Measurements from ENCODE around the gene IFT122.
"Not testable (repeated sequence)": the region's sequence is repeated elsewhere in the genome, so short reads cannot be mapped to it uniquely, and the experiment has no call there.

IFT122 gene

GRCh38 chr3:129487183-129487867, 47.3 kb downstream of the IFT122 start:
- TF ChIP-seq ELF4 (IDR thresholded peaks at IDR 0.05) (no peak), SP1 (IDR thresholded peaks at IDR 0.05) (no peak), FOXA1 (IDR thresholded peaks at IDR 0.05) (no peak), SUZ12 (IDR thresholded peaks at IDR 0.05) (no peak), CTBP1 (IDR thresholded peaks at IDR 0.05; ENCODE audit: borderline replicate concordance) (no peak), HDGF (IDR thresholded peaks at IDR 0.05; ENCODE audit: borderline replicate concordance) (no peak), PKNOX1 (IDR thresholded peaks at IDR 0.05) (no peak), FOXK2 (IDR thresholded peaks at IDR 0.05) (no peak), L3MBTL2 (conservative IDR thresholded peaks at IDR 0.05) (no peak), NFRKB (IDR thresholded peaks at IDR 0.05) (no peak)
- no peak for DNase-seq (ENCODE audit: extremely low spot score)
- ChIA-PET POLR2A (no interaction called here), CTCF (no interaction called here)

- CTCF ChIA-PET; DNase-seq (ENCODE audit: extremely low spot score); POLR2A ChIA-PET: not testable (repeated sequence)
Measured at GRCh38 chr3:129487868-129488335, 47.9 kb downstream of the IFT122 start.

GRCh38 chr3:129489258-129489657, 49.2 kb downstream of the IFT122 start:
- DNase-seq (ENCODE audit: extremely low spot score); POLR2A ChIA-PET: not testable (repeated sequence)
- CTCF ChIA-PET, result interaction anchor here (0.7 to 1.9 kb wide), 3 partner anchors 9 to 104 kb away, joined by 5 to 10 read pairs (median 5); no protein-coding TSS in a partner anchor

GRCh38 chr3:129490273-129490675, 50.2 kb downstream of the IFT122 start:
- DNase-seq (ENCODE audit: extremely low spot score), result peak; percentile 88
- CTCF ChIA-PET, result interaction anchor here (0.6 to 1.9 kb wide), 20 partner anchors 10 to 452 kb away, joined by 3 to 14 read pairs (median 4); no protein-coding TSS in a partner anchor
- no peak for TF ChIP-seq SUZ12 (IDR thresholded peaks at IDR 0.05)
- no peak for TF ChIP-seq L3MBTL2 (conservative IDR thresholded peaks at IDR 0.05)
- no peak for TF ChIP-seq TARDBP (IDR thresholded peaks at IDR 0.05)
- no peak for TF ChIP-seq BHLHE40 (IDR thresholded peaks at IDR 0.05; ENCODE audit: borderline replicate concordance)
- TF ChIP-seq FOXA1 (IDR thresholded peaks at IDR 0.05), result no peak
- POLR2A ChIA-PET, result interaction anchor here (1.0 kb wide), 1 partner anchor 136 kb away, joined by 3 read pairs; no protein-coding TSS in a partner anchor

- CTCF ChIA-PET, result interaction anchor here (0.8 to 1.9 kb wide), 6 partner anchors 11 to 340 kb away, joined by 3 to 14 read pairs (median 7); no protein-coding TSS in a partner anchor
- POLR2A ChIA-PET, result interaction anchor here (0.6 to 1.0 kb wide), 2 partner anchors 51 to 135 kb away, joined by 3 read pairs; partner anchors contain the start of genes IFT122 and MBD4
- DNase-seq (ENCODE audit: extremely low spot score), result not testable (repeated sequence)
Measured at GRCh38 chr3:129491077-129491476, 51.1 kb downstream of the IFT122 start.

- TF ChIP-seq HDGF (IDR thresholded peaks at IDR 0.05; ENCODE audit: borderline replicate concordance), result no peak
- TF ChIP-seq FOXM1 (IDR thresholded peaks at IDR 0.05; ENCODE audit: borderline replicate concordance), result no peak
- TF ChIP-seq ARNT (IDR thresholded peaks at IDR 0.05), result no peak
- TF ChIP-seq LEF1 (IDR thresholded peaks at IDR 0.05; ENCODE audit: borderline replicate concordance), result no peak
- no peak for TF ChIP-seq SUZ12 (IDR thresholded peaks at IDR 0.05)
- TF ChIP-seq ELF4 (IDR thresholded peaks at IDR 0.05), result no peak
- TF ChIP-seq FOXK2 (IDR thresholded peaks at IDR 0.05), result no peak
- no peak for TF ChIP-seq TARDBP (IDR thresholded peaks at IDR 0.05)
- POLR2A ChIA-PET, result no interaction called here
- CTCF ChIA-PET, result interaction anchor here (0.6 to 1.2 kb wide), 2 partner anchors 9 to 450 kb away, joined by 3 read pairs; no protein-coding TSS in a partner anchor
- DNase-seq (ENCODE audit: extremely low spot score), result no peak
Measured at GRCh38 chr3:129491794-129492193, 51.8 kb downstream of the IFT122 start.

- ChIA-PET CTCF (interaction anchor here (0.6 to 1.2 kb wide), 3 partner anchors 10 to 449 kb away, joined by 3 to 5 read pairs (median 3); no protein-coding TSS in a partner anchor), POLR2A (interaction anchor here (0.8 kb wide), 1 partner anchor 155 kb away, joined by 3 read pairs; no protein-coding TSS in a partner anchor)
- no peak for TF ChIP-seq NFRKB (IDR thresholded peaks at IDR 0.05)
- no peak for TF ChIP-seq L3MBTL2 (conservative IDR thresholded peaks at IDR 0.05)
- no peak for TF ChIP-seq FOXK2 (IDR thresholded peaks at IDR 0.05)
- no peak for TF ChIP-seq ARNT (IDR thresholded peaks at IDR 0.05)
- TF ChIP-seq FOXM1 (IDR thresholded peaks at IDR 0.05; ENCODE audit: borderline replicate concordance), result no peak
- no peak for TF ChIP-seq LEF1 (IDR thresholded peaks at IDR 0.05; ENCODE audit: borderline replicate concordance)
- TF ChIP-seq PKNOX1 (IDR thresholded peaks at IDR 0.05), result no peak
- no peak for TF ChIP-seq FOXA1 (IDR thresholded peaks at IDR 0.05)
- TF ChIP-seq CTBP1 (IDR thresholded peaks at IDR 0.05; ENCODE audit: borderline replicate concordance), result no peak
- TF ChIP-seq SUZ12 (IDR thresholded peaks at IDR 0.05), result no peak
- TF ChIP-seq ELF4 (IDR thresholded peaks at IDR 0.05), result no peak
- no peak for TF ChIP-seq TARDBP (IDR thresholded peaks at IDR 0.05)
- no peak for TF ChIP-seq HDGF (IDR thresholded peaks at IDR 0.05; ENCODE audit: borderline replicate concordance)
- TF ChIP-seq ZNF384 (IDR thresholded peaks at IDR 0.05), result no peak
- TF ChIP-seq BHLHE40 (IDR thresholded peaks at IDR 0.05; ENCODE audit: borderline replicate concordance), result no peak
- no peak for TF ChIP-seq SP1 (IDR thresholded peaks at IDR 0.05)
- DNase-seq (ENCODE audit: extremely low spot score), result no peak
Measured at GRCh38 chr3:129492691-129493090, 52.7 kb downstream of the IFT122 start.

Data from HEK293T (cell line).